D721Med (cell line): ENCODE data around the gene SURF2.

Experiments used
- DNase-seq: peaks from one replicate; pipeline ENCODE4 v3.0.0; 2011; ENCODE audit warnings: low spot score; ENCODE audit not compliant: insufficient read length
- FAIRE-seq: peaks from 2 replicates; lab custom pipeline; 2011; peaks lifted over from hg19 to GRCh38; lab: Jason Lieb, UNC
- CTCF ChIP-seq: IDR thresholded peaks from 2 replicates; pipeline ENCODE4 v1.5.1; 2012; ENCODE audit warnings: mild to moderate bottlenecking, control low read depth; ENCODE audit not compliant: insufficient read depth; ENCODE audit errors: missing control alignments

The SURF2 gene

DNA sequence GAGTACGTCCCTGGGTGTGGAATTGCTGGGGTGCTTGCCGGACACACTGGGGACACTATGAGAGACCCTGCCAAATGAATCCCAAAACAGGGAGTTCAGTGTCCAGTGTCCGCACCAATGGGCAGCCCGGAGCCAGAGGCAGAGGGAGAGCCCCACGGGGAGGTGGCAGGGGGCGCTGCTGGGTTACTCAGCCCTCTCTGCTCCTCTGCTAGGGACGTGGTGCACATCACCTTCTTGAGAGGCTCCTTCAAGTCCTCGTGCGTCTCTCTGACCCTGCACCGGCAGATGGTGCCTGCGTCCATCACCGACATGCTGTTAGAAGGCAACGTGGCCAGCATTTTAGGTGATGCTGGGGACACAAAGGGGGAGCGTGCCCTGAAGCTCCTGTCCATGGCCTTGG, 40.6 kb downstream of the SURF2 start:
- TF ChIP-seq CTCF = peak; percentile 18
- DNase-seq (peak; percentile 23), FAIRE-seq (no peak)

DNA sequence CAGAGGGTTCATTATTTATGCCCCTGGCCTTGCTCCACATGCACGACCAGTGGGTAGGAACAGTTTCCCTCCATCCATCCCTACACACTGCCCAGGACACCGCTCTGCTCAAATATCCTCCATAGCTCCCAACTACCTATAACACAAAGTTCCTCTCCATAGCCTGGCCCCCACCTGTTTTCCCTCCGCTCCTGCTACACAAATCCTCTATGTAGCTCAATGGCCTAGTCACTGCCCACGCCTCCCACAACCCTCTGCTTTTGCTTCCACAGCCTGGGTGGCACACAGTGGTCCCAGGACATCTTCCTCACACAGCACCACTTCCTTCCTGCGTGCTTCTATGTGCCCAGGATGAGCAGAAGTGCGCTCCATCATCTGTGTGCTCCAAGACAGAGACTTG, 41.0 kb downstream of the SURF2 start:
- no peak for FAIRE-seq
- no peak for TF ChIP-seq CTCF
- DNase-seq = peak; percentile 2

- DNase-seq (no peak), FAIRE-seq (no peak)
- TF ChIP-seq CTCF = no peak
Observed at GRCh38 chr9:133397895-133398294, 41.5 kb downstream of the SURF2 start.

DNA sequence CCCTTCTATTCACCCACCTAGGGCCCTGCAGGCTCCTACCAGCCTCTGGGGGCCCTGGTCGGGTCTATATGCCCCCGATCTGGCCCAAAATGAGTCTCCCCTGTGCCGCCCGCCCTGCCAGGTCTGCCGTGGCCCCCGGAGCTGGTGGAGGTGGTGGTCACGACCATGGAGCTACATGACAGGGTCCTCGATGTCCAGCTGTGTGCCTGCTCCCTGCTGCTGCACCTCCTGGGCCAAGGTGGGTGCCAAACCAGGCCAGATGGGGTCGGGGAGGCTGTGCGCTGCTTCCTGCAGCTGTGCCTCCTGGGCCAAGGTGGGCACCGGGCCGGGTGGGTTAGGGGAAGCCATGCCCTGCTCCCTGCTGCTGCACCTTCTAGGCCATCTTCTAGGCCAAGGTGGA, 43.9 kb downstream of the SURF2 start:
- TF ChIP-seq CTCF = no peak
- no peak for FAIRE-seq
- peak; percentile 4 for DNase-seq

- FAIRE-seq (no peak), DNase-seq (peak; percentile 18)
- TF ChIP-seq CTCF = no peak
Observed at GRCh38 chr9:133401588-133401987, 45.2 kb downstream of the SURF2 start.

DNA sequence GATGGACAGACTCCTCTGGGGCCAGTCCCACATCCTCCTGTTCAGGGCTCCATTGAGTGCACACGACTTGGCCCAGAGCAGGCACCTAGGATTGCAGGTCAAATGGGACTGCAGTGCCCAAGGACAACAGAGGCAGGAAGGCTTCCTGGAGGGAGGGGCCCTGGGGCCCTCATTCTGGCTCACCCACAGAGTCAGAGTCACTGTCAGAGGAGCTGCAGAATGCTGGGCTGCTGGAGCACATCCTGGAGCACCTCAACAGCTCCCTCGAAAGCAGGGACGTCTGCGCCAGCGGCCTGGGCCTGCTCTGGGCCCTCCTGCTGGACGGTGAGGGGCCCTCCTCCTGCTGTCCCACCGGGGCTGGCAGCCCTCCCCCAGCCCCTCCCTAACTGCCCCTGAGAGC, 46.3 kb downstream of the SURF2 start:
- no peak for FAIRE-seq
- TF ChIP-seq CTCF = no peak

DNA sequence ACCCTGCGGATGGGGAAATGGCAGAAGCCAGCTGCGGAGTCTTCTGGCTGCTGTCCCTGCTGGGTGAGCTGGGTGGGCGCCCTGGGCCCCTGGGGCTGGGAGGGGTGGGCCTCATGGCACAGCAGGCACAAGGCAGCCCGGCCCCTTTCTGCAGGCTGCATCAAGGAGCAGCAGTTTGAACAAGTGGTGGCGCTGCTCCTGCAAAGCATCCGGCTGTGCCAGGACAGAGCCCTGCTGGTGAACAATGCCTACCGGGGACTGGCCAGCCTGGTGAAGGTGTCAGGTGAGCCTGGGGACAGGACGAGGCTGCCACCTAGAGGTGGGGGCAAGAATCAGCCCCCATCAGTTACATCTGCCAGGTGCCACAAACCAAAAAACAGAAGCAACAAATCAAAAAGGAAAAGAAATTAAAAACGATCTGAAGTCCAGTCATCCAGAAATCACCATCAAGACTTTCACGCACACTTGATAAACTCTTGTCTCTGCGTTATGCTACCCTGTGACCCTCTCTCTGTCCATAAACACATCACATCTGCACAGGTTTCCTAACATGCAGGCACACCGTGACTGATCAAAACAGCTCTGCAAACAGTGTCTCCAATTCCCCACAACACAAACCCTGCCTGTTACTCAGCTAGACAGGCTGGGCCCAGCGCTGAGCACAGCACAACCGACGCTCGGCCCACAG, 47.6 kb downstream of the SURF2 start:
- peak; percentile 33 for TF ChIP-seq CTCF
- no peak for FAIRE-seq
- peak; percentile 25 for DNase-seq

More for the DNA sequence above, 46.3 kb downstream of the SURF2 start:
- peak; percentile 6 for DNase-seq
